ENCODE measurements around the gene EML5. TPM values are rescaled to one million over a fixed set of nuclear protein-coding genes. Genes with fewer than 3 reads are reported as not detected.

EML5 gene
- total RNA-seq, 1 experiment from 2014 or later, result 0.32 TPM

- TF ChIP-seq EZH2 (IDR thresholded peaks at IDR 0.05; ENCODE audit: borderline replicate concordance, low read depth, low read length, poor library complexity, severe bottlenecking) (no peak), CTCF (conservative IDR thresholded peaks at IDR 0.05; ENCODE audit: low read depth, low read length) (no peak)
- no peaks in the 10 kb centered on the region for H3K4me1 ChIP-seq (ENCODE audit: insufficient read depth, low read length, poor library complexity, severe bottlenecking)
- no TSS peak for BruUV-seq (replicated peaks)
- intact Hi-C loops (cut with micrococcal nuclease; ENCODE audit: unreplicated experiment), result no loop called here
- CTCF ChIA-PET, result no interaction called here
- no peak for DNase-seq (ENCODE audit: low spot score)
- no peaks in the 10 kb centered on the region for H3K27me3 ChIP-seq (replicated peaks; ENCODE audit: insufficient read depth, low read depth, low read length, poor library complexity)
- peaks cover 91% of the 10 kb centered on the region for H3K36me3 ChIP-seq (ENCODE audit: insufficient read depth, low read length, poor library complexity, severe bottlenecking)
- H3K27ac ChIP-seq (ENCODE audit: low read depth, low read length, poor library complexity, severe bottlenecking), result no peak overlapping the region
- H3K4me3 ChIP-seq (ENCODE audit: low read depth, low read length, poor library complexity, severe bottlenecking), result no peak overlapping the region
- H3K9me3 ChIP-seq (ENCODE audit: low read depth, low read length, poor library complexity, severe bottlenecking), result no peaks in the 10 kb centered on the region
- POLR2A ChIA-PET (ENCODE audit: low non-redundant PET), result no interaction called here
Measured at GRCh38 chr14:88599326-88599725, 193.4 kb downstream of the EML5 start.

GRCh38 chr14:88598097-88598675, 194.6 kb downstream of the EML5 start:
- no peaks in the 10 kb centered on the region for H3K4me1 ChIP-seq (ENCODE audit: insufficient read depth, low read length, poor library complexity, severe bottlenecking)
- ChIA-PET CTCF (no interaction called here), POLR2A (ENCODE audit: low non-redundant PET) (no interaction called here)
- H3K9me3 ChIP-seq (ENCODE audit: low read depth, low read length, poor library complexity, severe bottlenecking), result no peaks in the 10 kb centered on the region
- DNase-seq (ENCODE audit: low spot score), result no peak
- no peak overlapping the region for H3K27ac ChIP-seq (ENCODE audit: low read depth, low read length, poor library complexity, severe bottlenecking)
- no peak for TF ChIP-seq EZH2 (IDR thresholded peaks at IDR 0.05; ENCODE audit: borderline replicate concordance, low read depth, low read length, poor library complexity, severe bottlenecking)
- TF ChIP-seq CTCF (conservative IDR thresholded peaks at IDR 0.05; ENCODE audit: low read depth, low read length), result no peak
- no peak overlapping the region for H3K4me3 ChIP-seq (ENCODE audit: low read depth, low read length, poor library complexity, severe bottlenecking)
- BruUV-seq (replicated peaks), result no TSS peak
- H3K36me3 ChIP-seq (ENCODE audit: insufficient read depth, low read length, poor library complexity, severe bottlenecking), result peaks cover 91% of the 10 kb centered on the region
- no peaks in the 10 kb centered on the region for H3K27me3 ChIP-seq (replicated peaks; ENCODE audit: insufficient read depth, low read depth, low read length, poor library complexity)
- intact Hi-C loops (cut with micrococcal nuclease; ENCODE audit: unreplicated experiment), result no loop called here

GRCh38 chr14:88597601-88598000, 195.2 kb downstream of the EML5 start:
- no peaks in the 10 kb centered on the region for H3K27me3 ChIP-seq (replicated peaks; ENCODE audit: insufficient read depth, low read depth, low read length, poor library complexity)
- no peak overlapping the region for H3K4me3 ChIP-seq (ENCODE audit: low read depth, low read length, poor library complexity, severe bottlenecking)
- no peak for DNase-seq (ENCODE audit: low spot score)
- no peak for TF ChIP-seq CTCF (conservative IDR thresholded peaks at IDR 0.05; ENCODE audit: low read depth, low read length)
- CTCF ChIA-PET, result no interaction called here
- BruUV-seq (replicated peaks), result no TSS peak
- intact Hi-C loops (cut with micrococcal nuclease; ENCODE audit: unreplicated experiment), result no loop called here
- H3K27ac ChIP-seq (ENCODE audit: low read depth, low read length, poor library complexity, severe bottlenecking), result no peak overlapping the region
- POLR2A ChIA-PET (ENCODE audit: low non-redundant PET), result no interaction called here
- H3K4me1 ChIP-seq (ENCODE audit: insufficient read depth, low read length, poor library complexity, severe bottlenecking), result no peaks in the 10 kb centered on the region
- H3K36me3 ChIP-seq (ENCODE audit: insufficient read depth, low read length, poor library complexity, severe bottlenecking), result peaks cover 87% of the 10 kb centered on the region
- no peaks in the 10 kb centered on the region for H3K9me3 ChIP-seq (ENCODE audit: low read depth, low read length, poor library complexity, severe bottlenecking)
